HG02763 (cell line): ENCODE results near the gene CEP44.
"Not testable (repeated sequence)": the region's sequence is repeated elsewhere in the genome, so short reads cannot be mapped to it uniquely, and the experiment has no call there.

Experiments used
- ATAC-seq: cut with Tn5 transposase; IDR thresholded peaks from one replicate; pipeline ENCODE4 v1.9.1; 2021; ENCODE audit warnings: mild to moderate bottlenecking, moderate library complexity; ENCODE audit not compliant: unreplicated experiment

CEP44 gene

DNA sequence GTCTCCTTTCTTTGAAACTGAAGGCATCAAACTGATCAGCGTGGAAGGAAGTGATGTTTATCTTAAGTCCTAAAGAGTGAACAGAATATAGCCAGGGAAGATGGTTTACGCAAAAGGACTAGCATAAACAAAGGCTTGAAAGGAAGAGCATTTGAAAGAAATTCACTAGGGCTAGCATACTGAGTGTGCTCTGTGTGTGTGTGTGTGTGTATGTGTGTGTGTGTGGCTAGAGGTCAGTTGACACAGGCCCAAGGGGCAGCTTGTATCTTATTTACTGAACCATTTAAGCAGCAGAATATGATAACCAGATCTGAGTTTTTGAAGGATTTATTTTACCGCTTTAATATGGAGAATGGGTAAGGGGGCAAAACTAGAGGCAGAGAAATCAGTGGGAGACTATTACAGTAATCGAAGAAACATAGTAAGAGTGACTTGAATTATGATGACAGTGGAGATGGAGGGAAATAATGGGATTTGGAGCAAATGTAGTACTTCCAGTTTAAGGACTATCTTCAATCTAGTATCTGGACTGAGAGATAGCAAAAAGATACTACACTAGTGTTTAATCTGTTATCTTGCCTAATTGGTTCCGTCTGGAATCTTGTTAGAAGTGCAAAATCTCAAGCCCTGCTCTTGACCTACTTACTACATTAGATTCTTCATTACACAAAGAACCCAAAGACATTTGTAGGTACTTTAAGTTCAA is 36.9 kb downstream of the CEP44 start:
- ATAC-seq, result no peak

DNA sequence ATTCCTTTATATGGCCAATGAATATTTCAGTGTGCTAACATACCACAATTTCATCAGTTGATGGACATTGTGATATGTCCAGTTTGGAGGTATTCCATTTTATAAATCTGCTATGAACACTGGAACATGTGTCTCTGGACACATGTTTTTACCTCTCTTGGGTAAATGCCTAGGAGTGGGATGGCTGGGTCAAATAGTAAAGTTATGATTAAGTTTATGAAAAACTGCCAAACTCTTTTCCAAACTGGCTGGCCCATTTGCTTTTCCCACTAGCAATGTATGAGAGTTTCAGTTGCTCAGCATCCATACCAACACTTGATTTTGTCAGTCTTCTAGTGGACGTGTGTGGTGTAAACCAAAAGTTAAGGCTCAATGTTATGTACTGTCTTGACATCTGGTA is 40.5 kb downstream of the CEP44 start:
- ATAC-seq, result no peak

DNA sequence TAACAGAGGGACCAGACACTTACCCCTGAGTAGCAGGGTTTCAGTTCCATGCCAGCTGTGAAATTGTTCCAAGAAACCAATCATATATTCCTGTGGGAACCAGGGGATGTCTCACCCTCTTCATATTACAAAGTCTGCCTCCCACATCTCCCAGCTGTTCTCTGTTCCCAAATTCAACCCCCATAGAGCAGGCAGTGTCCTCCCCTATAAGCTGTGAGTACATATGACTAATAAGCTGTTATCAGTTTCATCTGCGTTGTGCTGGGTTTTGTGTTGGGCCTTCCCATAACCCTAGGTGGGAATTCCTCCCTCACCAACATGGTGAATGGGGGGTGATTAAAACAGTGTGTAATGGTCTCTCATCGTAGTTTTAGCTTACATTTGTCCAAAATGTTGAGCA is 41.0 kb downstream of the CEP44 start:
- ATAC-seq, result no peak

DNA sequence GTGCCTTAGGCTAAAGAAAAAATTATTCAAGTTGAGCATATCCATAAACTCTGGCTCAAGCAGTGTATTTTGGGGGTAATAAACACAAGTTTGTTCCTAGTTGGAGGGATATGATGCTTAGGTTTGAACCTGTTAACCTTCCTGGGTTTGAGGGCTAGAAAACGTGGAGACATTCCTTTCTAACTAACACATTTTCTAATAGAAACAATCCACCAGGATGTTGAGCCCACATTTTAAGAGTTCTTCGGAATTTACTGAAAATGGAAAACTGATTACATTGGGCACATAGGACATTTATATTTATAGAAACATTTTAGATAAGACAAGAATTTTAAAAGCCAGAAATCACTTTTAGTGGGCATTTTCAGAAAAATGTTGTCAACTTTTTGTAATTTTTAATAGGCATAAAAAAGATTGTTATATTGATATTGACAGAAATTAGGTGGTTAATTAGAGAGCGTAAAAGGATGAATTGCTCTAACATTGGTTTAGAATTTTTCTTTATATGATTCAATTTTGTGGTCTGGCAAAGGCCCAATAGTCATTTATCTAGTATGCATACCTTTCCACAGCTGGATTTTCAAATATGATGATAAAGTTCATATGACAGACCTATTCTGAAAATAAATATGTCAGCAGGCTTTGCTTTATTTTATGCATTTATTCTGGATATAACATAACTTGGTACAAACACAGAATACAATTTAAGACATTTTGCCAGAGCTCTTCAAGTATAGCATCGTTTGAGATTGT is 49.2 kb downstream of the CEP44 start:
- ATAC-seq, result no peak

DNA sequence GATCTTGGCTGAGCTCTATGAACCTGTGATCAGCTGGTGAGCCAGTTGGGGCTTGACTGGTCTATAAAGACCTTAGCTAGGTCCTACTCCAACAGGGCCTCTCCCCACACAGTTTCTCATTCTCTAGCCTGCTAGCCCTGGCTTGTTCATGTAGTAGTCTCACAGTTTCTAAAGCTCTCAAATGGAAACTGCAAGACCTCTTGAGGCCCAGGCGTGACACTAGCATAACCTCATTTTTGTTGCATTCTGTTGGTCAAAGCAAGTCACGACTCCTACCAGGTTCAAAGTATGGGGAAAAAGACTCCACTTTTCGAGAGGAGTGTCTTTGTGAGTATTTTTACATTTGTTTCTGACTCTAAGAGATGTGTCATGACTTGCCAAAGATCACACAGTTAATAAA is 50.9 kb downstream of the CEP44 start:
- ATAC-seq, result peak; percentile 97

DNA sequence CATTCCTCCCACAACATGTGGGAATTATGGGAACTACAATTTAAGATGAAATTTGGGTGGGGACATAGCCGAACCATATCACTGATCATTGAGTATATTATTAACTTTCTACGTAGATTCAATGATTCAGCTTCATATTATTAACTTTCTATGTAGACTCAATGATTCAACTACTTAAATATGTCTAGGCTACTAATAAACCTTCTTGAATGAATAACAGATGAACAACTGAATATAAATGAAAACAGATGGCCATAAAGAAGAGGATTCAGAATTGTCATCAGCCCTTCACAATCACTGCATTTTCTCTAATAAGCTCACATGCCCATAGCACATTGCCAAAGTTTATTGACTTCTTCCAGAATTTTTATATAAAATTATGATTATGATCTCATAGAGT is 57.0 kb downstream of the CEP44 start:
- ATAC-seq, result no peak

DNA sequence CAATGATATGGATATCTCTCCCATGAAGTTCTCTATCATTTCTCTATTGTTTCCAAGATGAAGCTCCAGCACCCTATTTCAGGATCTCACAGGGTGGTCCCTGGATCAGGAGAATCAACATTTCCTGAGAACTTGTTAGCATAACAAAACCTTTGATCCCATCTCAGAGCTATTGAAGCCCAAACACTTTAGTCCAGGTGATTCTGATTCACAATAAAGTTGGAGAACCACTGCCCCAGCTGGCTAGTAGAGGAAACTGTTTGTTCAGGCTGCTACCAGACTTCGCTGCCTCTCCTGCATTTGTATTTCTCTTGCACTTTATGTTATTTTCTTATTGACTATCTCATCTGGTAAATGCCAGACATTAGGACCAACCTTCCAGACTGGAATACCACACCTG is 65.4 kb downstream of the CEP44 start:
- no peak for ATAC-seq

DNA sequence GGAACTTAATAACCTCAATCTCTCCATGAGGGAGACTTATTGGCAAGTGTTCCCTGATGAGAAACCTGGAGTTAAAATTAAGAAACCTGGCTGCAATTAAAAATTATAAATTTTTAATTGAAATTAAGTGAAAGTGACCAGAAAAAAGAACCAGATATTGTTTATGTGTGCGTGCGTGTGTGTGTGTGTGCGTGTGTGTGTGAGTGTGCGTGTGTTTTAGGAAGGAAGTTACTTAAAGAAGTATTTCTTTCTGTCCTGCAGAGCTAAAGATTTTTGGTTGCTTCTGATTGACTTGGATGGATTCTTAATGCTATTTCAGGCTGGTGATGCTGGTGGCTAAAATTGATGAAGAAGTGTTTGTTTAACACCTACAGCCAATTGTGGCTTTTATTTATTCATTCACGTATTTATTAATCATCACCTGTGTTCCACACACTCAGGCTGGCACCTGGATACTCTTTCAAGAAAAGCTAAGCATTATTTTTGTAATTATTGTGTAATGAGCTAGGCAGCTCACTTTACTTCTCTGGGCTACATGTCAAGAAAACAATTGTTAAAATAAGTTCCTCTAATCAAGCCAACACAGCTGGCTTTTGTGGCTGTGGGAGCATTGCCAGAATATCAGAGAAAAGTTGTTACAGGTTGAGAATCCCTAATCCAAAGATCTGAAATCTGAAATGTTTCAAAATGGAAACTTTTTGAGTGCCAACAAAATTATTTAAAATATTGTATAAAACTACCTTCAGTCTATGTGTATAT is 68.5 kb downstream of the CEP44 start:
- no peak for ATAC-seq

DNA sequence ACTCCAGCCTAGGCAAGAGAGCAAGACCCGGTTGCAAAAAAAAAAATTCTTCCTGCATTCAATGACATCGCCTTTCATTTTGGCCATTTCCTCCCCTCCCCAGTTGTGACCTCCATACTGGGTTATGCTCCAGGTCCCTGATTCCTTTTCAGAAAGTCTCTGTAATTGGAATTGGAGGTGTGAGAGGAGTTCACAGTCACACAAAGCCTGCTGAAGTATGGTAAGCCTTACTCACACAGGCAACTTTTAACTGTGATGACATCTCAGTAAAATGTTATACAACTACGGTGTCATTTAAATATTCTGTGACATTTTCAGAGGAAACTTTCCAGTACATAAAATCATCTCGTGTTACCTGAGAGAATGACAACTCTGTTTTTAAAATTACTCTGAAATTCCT is 73.6 kb downstream of the CEP44 start:
- ATAC-seq, result no peak

DNA sequence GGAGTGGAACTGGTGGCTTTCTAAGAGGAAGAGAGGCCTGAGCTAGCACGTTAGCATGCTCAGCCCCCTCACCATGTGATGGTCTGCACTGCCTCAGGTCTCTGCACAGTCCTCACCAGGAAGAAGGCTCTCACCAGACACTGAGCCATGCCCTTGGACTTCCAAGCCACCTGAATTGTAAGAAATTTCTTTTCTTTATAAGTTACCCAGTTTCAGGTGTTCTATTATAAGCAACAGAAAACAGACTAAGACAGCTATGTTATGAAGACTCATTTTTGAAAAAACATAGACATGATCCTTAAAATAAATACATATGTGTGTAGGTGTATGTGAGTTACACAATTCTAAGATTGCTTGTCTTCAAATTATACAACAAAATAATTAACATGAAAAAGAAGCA is 74.7 kb downstream of the CEP44 start:
- ATAC-seq, result peak; percentile 58

DNA sequence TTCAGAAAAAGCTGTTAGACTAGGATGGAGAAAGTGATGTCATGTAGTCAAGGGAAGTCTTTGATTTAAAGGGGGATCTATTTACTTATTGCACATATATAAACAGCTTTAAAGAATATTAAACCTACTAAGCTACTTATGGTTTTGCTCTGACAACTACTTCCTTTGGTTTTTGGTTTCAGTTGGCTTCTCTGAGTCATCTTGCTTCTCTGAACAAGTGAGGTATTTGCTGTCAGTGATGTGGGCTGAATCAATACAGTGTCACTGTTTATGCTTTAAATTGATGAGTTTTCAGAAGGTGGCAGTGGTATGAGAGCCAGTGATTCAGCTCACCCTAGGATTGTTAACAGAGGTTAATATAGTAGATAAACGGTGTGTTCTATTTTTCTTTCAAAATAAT is 75.1 kb downstream of the CEP44 start:
- ATAC-seq, result peak; percentile 96

DNA sequence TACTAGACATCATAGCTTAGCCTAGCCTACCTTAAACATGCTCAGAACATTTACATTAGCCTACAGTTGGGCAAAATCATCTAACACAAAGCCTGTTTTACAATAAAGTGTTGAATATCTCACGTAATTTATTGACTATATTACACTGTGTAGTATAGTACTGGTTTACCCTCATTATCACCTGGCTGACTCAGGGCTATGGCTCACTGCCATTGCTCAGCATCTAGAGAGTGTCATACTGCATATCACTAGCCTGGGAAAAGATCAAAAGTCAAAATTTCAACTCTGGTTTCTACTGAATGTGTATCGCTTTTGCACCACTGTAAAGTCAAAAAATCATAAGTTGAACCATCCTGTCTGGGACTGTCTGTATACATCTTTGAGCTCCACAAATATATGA is 78.6 kb downstream of the CEP44 start:
- ATAC-seq, result no peak

DNA sequence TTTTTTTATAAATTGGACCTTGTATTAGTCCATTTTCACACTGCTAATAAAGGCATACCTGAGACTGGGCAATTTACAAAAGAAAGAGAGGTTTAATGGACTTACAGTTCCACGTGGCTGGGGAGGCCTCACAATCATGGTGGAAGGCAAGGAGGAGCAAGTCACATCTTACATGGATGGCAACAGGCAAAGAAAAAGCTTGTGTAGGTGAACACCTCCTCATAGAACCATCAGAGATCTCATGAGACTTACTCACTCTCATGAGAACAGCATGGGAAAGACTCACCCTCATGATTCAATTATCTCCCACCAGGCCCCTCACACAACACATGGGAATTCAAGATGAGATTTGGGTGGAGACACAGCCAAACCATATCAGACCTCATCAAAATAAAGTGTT is 80.1 kb downstream of the CEP44 start:
- ATAC-seq, result not testable (repeated sequence)

DNA sequence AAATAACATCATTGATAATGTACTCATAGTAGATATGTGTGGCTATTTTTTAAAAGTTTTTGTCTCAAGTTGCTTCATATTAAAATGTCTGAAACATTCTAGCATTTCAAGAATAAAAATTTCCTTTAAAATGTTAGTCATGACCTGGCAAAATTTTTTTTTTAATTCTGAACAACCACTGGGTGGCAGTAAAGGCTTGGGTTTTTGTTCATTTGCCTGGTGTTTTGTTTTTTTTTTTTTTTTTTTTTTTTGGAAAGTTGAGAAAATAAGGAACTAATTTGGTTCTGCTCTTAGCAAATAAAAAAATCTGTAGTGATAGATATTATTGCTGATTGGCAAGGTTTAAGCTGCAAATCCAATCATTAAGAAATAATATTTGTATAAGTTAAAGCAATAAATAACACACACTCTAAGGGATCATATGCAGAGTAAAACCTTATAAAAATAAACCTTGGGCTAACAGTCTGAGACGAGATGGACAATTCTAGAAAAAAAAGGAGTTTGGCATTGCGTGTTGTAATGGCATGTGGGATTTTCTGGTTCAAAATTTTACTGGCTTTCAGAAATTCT is 81.4 kb downstream of the CEP44 start:
- ATAC-seq, result no peak

DNA sequence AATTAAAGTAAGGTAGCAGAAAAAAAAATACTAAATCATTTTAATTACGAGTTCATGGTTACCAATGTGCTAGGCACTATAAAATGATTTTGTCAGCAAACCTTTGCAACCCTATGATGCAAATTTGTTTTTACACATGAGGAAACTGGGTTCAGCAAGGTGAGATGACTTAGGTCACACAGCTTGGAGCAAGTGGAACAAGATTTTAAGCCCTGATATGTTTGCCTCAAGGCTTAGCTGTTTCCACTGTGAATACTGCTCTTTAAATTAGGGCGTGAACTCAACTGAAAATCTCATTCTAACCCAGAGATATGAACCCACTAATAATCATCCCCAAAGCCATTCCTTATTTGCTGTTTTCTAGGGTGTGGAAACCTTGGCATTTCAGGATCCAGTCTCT is 86.3 kb downstream of the CEP44 start:
- no peak for ATAC-seq

DNA sequence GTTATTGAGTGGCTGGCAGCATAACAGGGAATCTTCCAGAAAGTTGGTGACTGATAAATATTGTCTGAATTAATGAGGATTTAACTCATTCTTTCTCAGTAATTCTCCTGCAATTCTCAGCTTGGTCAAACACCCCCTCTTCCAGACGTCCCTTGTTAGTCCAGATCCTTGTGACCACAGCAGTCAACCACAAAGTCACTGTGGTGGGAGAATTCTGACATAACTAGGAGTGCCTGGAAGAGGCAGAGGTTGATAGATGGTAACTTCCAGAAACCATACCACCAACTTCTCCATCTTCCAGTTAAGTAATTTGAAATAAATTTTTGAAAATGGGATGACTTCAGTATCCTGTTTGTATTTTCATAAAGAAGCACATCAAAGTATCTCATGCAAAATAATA is 90.1 kb downstream of the CEP44 start:
- ATAC-seq, result no peak

DNA sequence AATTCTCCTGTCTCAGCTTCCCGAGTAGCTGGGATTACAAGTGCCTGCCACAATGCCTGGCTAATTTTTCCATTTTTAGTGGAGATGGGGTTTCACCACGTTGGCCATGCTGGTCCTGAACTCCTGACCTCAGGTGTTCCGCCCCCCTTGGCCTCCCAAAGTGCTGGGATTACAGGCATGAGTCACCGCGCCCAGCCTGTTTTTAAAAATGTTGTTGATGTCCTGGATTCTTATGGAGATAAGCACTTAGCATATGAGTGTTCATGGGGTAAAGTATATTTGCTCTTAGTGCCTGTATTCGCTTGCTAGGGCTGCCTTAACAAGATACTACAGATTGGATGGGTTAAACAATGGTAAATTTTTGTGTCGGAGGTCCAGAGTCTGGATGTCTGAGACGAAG is 91.7 kb downstream of the CEP44 start:
- no peak for ATAC-seq

DNA sequence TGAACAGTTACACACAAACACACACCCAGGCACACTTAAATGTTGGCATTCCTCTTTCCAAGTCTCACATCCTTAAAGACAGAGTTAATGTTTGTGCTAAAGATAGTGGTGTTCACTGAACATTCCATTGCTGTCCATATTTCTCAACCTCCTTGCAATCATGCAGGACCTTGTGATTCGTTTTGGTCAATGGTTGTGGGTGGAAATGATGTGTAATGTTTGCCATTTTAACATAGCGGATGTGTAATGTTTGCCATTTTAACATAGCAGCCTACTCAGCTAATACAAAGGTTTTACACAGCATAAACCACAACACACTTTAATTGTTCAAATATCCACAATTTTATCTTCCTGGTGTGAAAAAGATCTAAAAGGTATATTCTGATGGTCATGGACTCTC is 93.9 kb downstream of the CEP44 start:
- ATAC-seq, result no peak

DNA sequence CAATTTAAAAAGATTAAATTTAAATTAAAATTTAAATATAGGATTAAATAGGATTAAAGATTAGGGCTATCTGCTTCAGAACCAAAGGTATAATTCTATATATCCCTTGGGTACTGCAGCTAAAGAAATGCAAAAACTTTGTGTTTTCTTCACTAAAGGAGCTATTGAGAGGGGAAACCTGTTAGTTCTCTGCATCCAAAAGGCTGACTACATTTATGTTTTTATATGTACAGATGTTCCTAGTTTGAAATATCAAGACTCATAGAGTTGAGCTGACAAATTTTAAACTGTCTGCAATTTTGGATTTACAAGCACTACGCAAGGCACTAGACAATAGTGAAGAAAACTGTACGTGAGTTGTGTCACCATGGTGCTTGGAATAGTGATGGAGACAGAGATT is 95.2 kb downstream of the CEP44 start:
- ATAC-seq, result no peak

DNA sequence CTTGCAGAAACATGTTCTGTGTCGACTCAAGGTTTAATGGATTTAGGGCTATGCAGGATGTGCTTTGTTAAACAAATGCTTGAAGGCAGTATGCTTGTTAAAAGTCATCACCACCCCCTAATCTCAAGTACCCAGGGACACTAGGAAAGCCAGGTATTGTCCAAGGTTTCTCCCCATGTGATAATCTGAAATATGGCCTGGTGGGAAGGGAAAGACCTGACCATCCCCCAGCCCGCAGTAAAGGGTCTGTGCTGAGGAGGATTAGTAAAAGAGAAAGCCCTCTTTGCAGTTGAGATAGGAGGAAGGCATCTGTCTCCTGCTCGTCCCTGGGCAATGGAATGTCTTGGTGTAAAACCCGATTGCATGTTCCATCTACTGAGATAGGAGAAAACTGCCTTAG is 96.5 kb downstream of the CEP44 start:
- ATAC-seq, result not testable (repeated sequence)

DNA sequence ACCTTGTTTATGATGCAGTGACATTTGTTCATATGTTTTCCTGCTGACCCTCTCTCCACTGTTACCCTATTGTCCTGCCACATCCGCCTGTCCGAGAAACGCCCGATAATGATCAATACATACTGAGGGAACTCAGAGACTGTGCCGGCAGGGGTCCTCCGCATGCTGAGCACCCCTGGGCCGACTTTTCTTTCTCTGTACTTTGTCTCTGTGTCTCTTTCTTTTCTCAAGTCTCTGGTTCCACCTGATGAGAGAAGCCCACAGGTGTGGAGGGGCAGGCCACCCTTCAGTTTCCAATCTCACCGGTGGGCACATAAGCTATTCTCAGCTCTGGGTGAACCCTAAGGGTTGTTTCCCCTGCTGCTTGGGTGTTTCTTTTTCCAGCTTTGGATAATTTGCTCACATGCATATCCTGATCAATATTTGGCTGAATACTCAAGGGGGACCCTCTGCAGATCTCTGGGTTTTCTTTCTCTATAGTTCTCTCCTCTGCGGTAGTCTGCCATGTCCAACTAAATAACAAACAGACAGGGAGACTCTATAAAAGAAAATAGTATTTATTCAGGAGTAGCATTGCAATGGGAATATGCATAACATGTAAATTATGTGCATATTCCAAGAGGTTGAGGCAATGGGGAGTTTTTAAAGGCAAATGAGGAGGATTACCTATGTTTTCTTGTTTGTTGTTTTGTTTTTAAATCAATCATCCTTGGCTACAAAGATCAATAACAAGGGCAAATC is 97.2 kb downstream of the CEP44 start:
- no peak for ATAC-seq
